Left renal cortex interstitium (tissue), 4 donors: ENCODE measurements around the gene PCBP3. TPM values are rescaled to one million over a fixed set of nuclear protein-coding genes. Genes with fewer than 3 reads are reported as not detected.
A peak's percentile ranks its signal among the peaks of the same experiment; 100 is the strongest.
"Not testable (repeated sequence)": the region's sequence is repeated elsewhere in the genome, so short reads cannot be mapped to it uniquely, and the experiment has no call there.

Experiments
- DNase-seq, 4 donors: peaks; one replicate each; pipeline ENCODE4 v3.0.0-alpha.2; 2013; ENCODE audit warnings: low read depth in 4 of 4, low spot score in 2 of 4, missing footprints in 1 of 4
- polyA plus RNA-seq, 4 donors: library from polyadenylated mRNA; unstranded; fragments of 120-200 nt; gene quantifications; one replicate each; pipeline ENCODE4 v1.2.1, GENCODE V29; 2013; ENCODE audit not compliant: insufficient read length in 4 of 4

The PCBP3 gene
- polyA plus RNA-seq, result 1 to 10 TPM; 1.1 to 2.0 (median 1.6) TPM

- peak; percentile 25 to 78 (median 64) for DNase-seq
These were observed at the start of gene PCBP3 for GRCh38 chr21:45643021-45643980. TSS of gene PCBP3 (plus strand) at chr21:45643725. CDS start at chr21:45850086, 206,361 bp downstream.

- no peak for DNase-seq
These were observed 48.6 kb upstream of the PCBP3 start for GRCh38 chr21:45594721-45595489.

- DNase-seq, result no peak
These were observed 47.8 kb upstream of the PCBP3 start for GRCh38 chr21:45595574-45596295.

DNA sequence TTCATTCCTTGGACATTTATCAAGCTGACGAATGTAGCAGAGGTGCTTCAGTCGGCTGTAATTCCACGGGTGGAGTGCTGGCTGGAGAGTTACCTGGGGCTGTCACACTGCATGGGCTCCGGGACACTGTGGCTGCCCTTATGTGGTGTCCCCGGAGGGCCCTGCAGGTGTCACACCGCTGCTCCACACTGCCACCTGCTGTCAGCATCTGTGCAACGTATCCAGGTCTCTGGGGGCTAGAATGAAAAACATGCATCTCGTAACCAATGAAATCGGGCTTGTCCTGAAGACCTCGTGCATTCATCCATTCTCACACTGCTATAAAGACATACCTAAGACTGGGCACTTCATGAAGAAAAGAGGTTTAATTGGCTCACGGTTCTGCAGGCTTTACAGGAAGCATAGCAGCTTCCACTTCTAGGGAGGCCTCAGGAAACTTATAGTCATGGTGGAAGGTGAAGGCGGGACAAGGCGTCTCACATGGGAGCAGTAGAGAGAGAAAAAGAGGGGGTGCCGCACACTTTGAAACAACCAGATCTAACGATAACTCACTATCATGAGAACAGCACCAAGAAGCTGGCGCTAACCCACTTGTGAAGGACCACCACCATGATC is 46.7 kb upstream of the PCBP3 start:
- DNase-seq, result no peak

- DNase-seq, result no peak
These were observed 45.4 kb upstream of the PCBP3 start for GRCh38 chr21:45598109-45598508.

DNA sequence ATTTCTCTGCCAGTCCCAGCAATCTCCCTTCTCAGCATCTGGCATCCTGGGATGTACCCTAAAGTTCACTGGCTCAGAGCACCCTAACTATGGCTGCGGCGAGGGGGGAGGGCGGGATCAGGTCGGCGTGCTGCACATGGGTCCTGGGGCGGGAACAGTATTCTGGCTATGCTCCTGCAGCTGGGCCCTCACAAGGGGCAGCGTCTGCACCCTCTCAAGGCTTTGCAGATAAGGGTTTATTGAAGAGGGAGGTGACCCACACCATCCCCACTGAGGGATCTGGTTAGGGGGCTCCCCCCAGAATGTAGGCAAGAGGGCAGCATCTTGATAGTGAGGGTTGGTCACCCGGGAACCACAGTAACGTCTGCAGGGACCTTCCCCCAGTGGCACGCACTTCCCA is 44.9 kb upstream of the PCBP3 start:
- no peak for DNase-seq

DNA sequence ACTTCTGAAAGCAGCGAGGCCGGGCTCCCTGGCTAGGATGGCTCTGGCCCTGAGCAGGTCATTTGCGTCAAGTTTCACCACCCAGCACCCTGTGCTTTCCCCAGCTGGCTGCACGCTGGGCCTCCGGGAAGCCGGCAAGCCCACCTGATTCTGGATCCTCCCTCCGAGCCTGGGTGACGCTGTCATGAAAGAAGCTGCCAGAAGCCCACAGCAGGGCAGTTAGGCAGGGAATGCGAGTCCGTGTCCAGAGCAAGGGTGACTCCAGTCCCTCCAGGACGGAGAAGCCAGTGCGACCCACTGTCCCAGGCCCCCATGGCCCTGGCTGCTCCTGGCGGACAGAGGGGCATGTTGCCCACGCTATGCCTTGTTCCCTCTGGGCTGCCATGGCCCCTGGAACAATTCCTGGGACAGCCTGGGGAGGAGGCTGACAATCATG is 44.4 kb upstream of the PCBP3 start:
- DNase-seq, result no peak

DNA sequence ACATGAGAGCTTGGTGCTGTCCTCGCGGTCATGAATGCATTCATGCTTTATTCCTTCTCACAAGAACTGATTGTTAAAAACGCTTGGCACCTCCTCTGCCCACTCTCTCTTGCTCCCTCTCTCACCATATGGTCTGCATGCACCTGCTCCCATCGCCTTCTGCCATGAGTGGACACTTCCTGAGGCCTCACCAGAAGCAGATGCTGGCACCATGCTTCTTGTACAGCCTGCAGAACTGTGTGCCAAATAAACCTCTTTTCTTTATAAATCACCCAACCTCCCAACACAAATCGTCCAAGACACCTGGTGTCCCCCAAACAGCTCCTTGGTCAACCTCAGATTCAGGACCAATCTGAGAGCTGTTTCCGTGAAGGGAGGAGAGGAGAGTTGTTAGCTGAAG is 43.3 kb upstream of the PCBP3 start:
- DNase-seq, result no peak

GRCh38 chr21:45601551-45601950 is 42.0 kb upstream of the PCBP3 start:
- no peak for DNase-seq

DNA sequence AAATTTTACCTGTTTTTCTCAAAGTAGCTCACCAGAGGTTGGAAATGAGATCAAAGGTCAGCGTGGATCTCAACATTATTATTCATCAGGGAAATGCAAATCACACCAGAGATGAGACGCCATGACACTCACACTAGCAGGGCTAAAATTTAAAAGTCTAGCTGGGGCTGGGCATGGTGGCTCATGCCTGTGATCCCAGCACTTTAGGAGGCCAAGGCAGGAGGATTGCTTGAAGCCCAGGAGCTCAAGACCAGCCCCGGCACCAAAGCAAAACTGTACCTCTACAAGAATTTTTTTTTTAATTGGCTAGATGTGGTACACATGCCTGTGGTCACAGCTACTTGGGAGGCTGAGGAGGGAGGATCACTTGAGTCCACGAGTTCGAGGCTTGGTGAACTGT is 41.4 kb upstream of the PCBP3 start:
- no peak for DNase-seq

- DNase-seq, result no peak
These were observed 40.0 kb upstream of the PCBP3 start for GRCh38 chr21:45603481-45603880.

GRCh38 chr21:45604681-45605080 is 38.8 kb upstream of the PCBP3 start:
- not testable (repeated sequence) for DNase-seq

GRCh38 chr21:45607021-45607908 is 36.3 kb upstream of the PCBP3 start:
- no peak for DNase-seq

GRCh38 chr21:45607909-45608295 is 35.6 kb upstream of the PCBP3 start:
- no peak for DNase-seq

DNA sequence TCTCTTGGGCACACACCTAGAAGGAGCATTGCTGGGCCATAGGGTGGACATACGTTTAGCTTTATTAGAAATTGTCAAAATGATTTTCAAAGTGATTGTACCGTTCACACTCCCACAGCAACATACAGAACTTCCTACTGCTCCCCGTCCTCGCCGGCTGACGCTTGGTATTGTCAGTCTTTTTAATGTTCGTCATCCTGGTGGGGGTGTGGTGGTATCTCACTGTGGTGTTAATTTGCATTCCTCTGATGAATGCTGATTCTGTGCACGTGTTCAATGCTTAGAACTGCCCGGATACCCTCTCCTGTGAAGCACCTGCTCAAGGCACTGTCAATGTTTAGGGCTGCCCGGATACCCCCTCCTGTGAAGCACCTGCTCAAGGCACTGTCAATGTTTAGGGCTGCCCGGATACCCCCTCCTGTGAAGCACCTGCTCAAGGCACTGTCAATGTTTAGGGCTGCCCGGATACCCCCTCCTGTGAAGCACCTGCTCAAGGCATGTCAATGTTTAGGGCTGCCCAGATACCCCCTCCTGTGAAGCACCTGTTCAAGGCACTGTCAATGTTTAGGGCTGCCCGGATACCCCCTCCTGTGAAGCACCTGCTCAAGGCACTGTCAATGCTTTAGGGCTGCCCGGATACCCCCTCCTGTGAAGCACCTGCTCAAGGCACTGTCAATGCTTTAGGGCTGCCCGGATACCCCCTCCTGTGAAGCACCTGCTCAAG is 34.6 kb upstream of the PCBP3 start:
- DNase-seq, result not testable (repeated sequence)

GRCh38 chr21:45609616-45610015 is 33.9 kb upstream of the PCBP3 start:
- DNase-seq, result not testable (repeated sequence)

DNA sequence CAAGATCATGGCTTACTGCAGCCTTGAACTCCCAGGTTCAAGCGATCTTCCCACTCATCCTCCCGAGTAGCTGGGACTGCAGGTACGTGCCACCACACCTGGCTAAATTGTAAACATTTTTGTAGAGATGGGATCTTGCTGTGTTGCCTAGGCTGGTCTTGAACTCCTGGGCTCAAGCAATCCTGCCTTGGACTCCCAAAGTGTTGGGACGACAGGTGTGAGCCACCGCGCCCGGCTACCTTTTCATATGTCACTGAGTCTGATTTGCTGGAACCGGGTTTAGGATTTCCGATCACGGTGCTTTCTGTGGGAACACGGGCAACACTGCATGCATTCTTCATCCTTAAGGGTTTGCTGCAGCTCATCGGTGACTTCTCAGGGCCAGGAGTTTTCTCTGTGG is 32.2 kb upstream of the PCBP3 start:
- DNase-seq, result no peak

DNA sequence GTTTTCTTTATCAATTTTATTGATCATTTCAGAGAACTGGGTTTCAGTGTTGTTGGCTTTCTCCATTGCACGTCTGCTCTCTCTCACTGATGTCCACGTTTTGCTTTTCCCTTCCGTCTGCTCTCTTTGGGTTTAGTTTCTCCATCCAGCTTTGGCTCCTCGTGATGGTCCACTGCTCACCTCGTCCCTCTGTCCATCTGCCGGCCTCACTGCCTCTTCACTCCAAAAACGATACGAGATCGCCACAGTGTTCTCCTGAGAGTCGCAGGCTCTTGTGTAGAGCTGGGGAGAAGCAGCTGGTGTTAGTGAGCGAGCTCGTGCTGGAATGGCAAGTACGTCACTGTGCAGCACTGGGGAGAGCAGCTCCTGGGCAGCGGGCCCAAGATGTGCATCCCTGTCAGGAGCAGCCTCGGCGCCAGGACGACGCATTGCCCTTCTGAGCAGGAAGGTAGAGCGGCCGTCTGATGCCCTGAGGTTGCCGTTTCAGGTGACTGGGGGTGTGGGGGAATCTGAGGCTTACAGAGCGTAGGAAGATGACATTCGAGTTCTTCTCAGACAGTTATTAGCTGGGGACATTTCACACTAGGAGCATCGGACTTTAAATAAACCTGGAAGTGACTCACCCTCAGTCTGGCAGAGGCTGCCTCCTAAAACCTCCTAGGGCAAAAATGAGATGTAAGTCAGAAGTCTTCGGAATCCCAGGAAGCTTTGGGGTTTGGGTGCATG is 31.4 kb upstream of the PCBP3 start:
- no peak for DNase-seq
